ENCODE data around the gene EIF5B. TPM values are rescaled to one million over a fixed set of nuclear protein-coding genes. Genes with fewer than 3 reads are reported as not detected.

Gene EIF5B
- total and polyA plus RNA-seq, 4 donors = 22.9 to 36.2 (median 31.7) TPM

- no peak for DNase-seq
- WGBS, 2 donors = 79 to 90% methylated on average over 2 of the region's 2 CpGs
- H3K4me1 ChIP-seq (ENCODE audit: control insufficient read depth in 5 of 5, insufficient read depth in 5 of 5, low read length in 5 of 5) = peaks cover 0 to 8% (median 0%) of the 10 kb centered on the region in 5 donors
- H3K9me3 ChIP-seq (ENCODE audit: control insufficient read depth in 4 of 4, insufficient read depth in 3 of 4, low read length in 3 of 4) = no peaks in the 10 kb centered on the region
- no peak overlapping the region for H3K9ac ChIP-seq (ENCODE audit: insufficient read depth in 1 of 2, low read length in 2 of 2)
- H3K27me3 ChIP-seq (ENCODE audit: control insufficient read depth in 3 of 3, insufficient read depth in 3 of 3, low read length in 2 of 3) = no peaks in the 10 kb centered on the region
- no peak overlapping the region for H3K4me3 ChIP-seq
- H3K36me3 ChIP-seq (ENCODE audit: control insufficient read depth in 4 of 4, insufficient read depth in 4 of 4, low read length in 4 of 4) = peaks cover 8 to 37% (median 22%) of the 10 kb centered on the region in 4 donors
- no peak for TF ChIP-seq CTCF (IDR thresholded peaks at IDR 0.05; ENCODE audit: control extremely low read depth, extremely low read depth)
- ATAC-seq (ENCODE audit: insufficient read depth, low FRiP score) = no peak
- peak overlapping the region in 1 of 2 donors; percentile 21 for H3K27ac ChIP-seq (ENCODE audit: low read depth in 1 of 2, low read length in 1 of 2)
Measured at GRCh38 chr2:99388892-99389291, 51.7 kb downstream of the EIF5B start.

GRCh38 chr2:99389371-99389770 lies 52.2 kb downstream of the EIF5B start:
- 45 to 68% methylated on average over 2 of the region's 2 CpGs for WGBS, 2 donors

GRCh38 chr2:99389946-99390345 lies 52.8 kb downstream of the EIF5B start:
- 95 to 98% methylated on average over 3 of the region's 3 CpGs for WGBS, 2 donors
- Histone ChIP-seq H3K9ac (ENCODE audit: insufficient read depth in 1 of 2, low read length in 2 of 2) (no peak overlapping the region), H3K36me3 (ENCODE audit: control insufficient read depth in 4 of 4, insufficient read depth in 4 of 4, low read length in 4 of 4) (peaks cover 8 to 35% (median 24%) of the 10 kb centered on the region in 4 donors)

More at GRCh38 chr2:99389371-99389770, 52.2 kb downstream of the EIF5B start:
- Histone ChIP-seq H3K27me3 (ENCODE audit: control insufficient read depth in 3 of 3, insufficient read depth in 3 of 3, low read length in 2 of 3) (no peaks in the 10 kb centered on the region), H3K4me1 (ENCODE audit: control insufficient read depth in 5 of 5, insufficient read depth in 5 of 5, low read length in 5 of 5) (peaks cover 0 to 8% (median 0%) of the 10 kb centered on the region in 5 donors), H3K9me3 (ENCODE audit: control insufficient read depth in 4 of 4, insufficient read depth in 3 of 4, low read length in 3 of 4) (no peaks in the 10 kb centered on the region), H3K36me3 (ENCODE audit: control insufficient read depth in 4 of 4, insufficient read depth in 4 of 4, low read length in 4 of 4) (peaks cover 8 to 37% (median 23%) of the 10 kb centered on the region in 4 donors), H3K9ac (ENCODE audit: insufficient read depth in 1 of 2, low read length in 2 of 2) (no peak overlapping the region), H3K27ac (ENCODE audit: low read depth in 1 of 2, low read length in 1 of 2) (peak overlapping the region in 1 of 2 donors; percentile 66), H3K4me3 (no peak overlapping the region)
- ATAC-seq (ENCODE audit: insufficient read depth, low FRiP score) (no peak), DNase-seq (no peak)
- no peak for TF ChIP-seq CTCF (IDR thresholded peaks at IDR 0.05; ENCODE audit: control extremely low read depth, extremely low read depth)

More at GRCh38 chr2:99389946-99390345, 52.8 kb downstream of the EIF5B start:
- peak overlapping the region in 1 of 2 donors; percentile 84 for H3K27ac ChIP-seq (ENCODE audit: low read depth in 1 of 2, low read length in 1 of 2)
- H3K4me3 ChIP-seq = no peak overlapping the region
- TF ChIP-seq CTCF (IDR thresholded peaks at IDR 0.05; ENCODE audit: control extremely low read depth, extremely low read depth) = no peak
- peaks cover 0 to 8% (median 0%) of the 10 kb centered on the region in 5 donors for H3K4me1 ChIP-seq (ENCODE audit: control insufficient read depth in 5 of 5, insufficient read depth in 5 of 5, low read length in 5 of 5)
- H3K9me3 ChIP-seq (ENCODE audit: control insufficient read depth in 4 of 4, insufficient read depth in 3 of 4, low read length in 3 of 4) = no peaks in the 10 kb centered on the region
- no peak for DNase-seq
- no peaks in the 10 kb centered on the region for H3K27me3 ChIP-seq (ENCODE audit: control insufficient read depth in 3 of 3, insufficient read depth in 3 of 3, low read length in 2 of 3)
- no peak for ATAC-seq (ENCODE audit: insufficient read depth, low FRiP score)
